Body of pancreas (tissue), 4 donors: ENCODE measurements around the gene CXorf66.

Experiments
- CTCF ChIP-seq, 7 experiments: fragments of 450-650 bp in 4 of 7; fragments of 200-600 bp in 3 of 7; sonication (generic) in 3 of 7; IDR thresholded peaks; one replicate each; pipeline ENCODE4 v1.5.1; 2016 to 2019; ENCODE audit warnings: antibody characterized with exemption in 7 of 7
- POLR2A ChIP-seq, 3 donors: fragments of 450-650 bp; IDR thresholded peaks; one replicate each; pipeline ENCODE4 v1.6.1; 2016; ENCODE audit warnings: antibody characterized with exemption in 3 of 3, mild to moderate bottlenecking in 2 of 3

GRCh38 chrX:139932901-139933796 is 32.2 kb downstream of the CXorf66 start, which contains the start of gene ATP11C:
- peak; percentile 55 to 83 (median 78) for TF ChIP-seq POLR2A (IDR thresholded peaks at IDR 0.05)
- TF ChIP-seq CTCF (IDR thresholded peaks at IDR 0.05), result peak in 1 of 7 experiments; percentile 5
